Mucosa of descending colon (tissue), 3 donors: Measurements from ENCODE around the gene CTSA. TPM values are rescaled to one million over a fixed set of nuclear protein-coding genes. Genes with fewer than 3 reads are reported as not detected.
A peak's percentile ranks its signal among the peaks of the same experiment; 100 is the strongest.

Source experiments
- ATAC-seq: fragments of 200-7000 bp; cut with Tn5 transposase; one replicate; pipeline ENCODE4 v1.9.1; 2020; ENCODE audit warnings: mild to moderate bottlenecking, moderate library complexity
- DNase-seq, 3 donors: peaks; one replicate each; pipeline ENCODE4 v3.0.0-alpha.2; 2020
- H3K36me3 ChIP-seq: fragments of 200-600 bp; one replicate; pipeline ENCODE4 v1.8.0; 2021; ENCODE audit warnings: low read depth, mild to moderate bottlenecking
- H3K4me1 ChIP-seq: fragments of 200-600 bp; one replicate; pipeline ENCODE4 v1.8.0; 2021; ENCODE audit warnings: low read depth, mild to moderate bottlenecking
- H3K4me3 ChIP-seq: fragments of 200-600 bp; one replicate; pipeline ENCODE4 v1.8.0; 2021; ENCODE audit warnings: mild to moderate bottlenecking
- H3K9me3 ChIP-seq: fragments of 200-600 bp; one replicate; pipeline ENCODE4 v1.8.0; 2021; ENCODE audit warnings: mild to moderate bottlenecking
- intact Hi-C, 2 donors: fragments of 100-400 bp; cut with DNase I in 1 of 2; cut with micrococcal nuclease in 1 of 2; formaldehyde crosslinking; loops; one replicate each; pipeline versions ENCODE4 v1.11.0 to v1.11.1; 2022; cut with DNase I, micrococcal nuclease
- total RNA-seq, 3 donors: library from RNA; stranded (reverse); fragmentation: NEBNext Ultra II Directional in 2 of 3; extraction: Animal tissue kit (Norgen Biotek cat#: 25700) in 2 of 3; gene quantifications; one replicate each; pipeline versions ENCODE4 v1.2.1 to v1.2.4, GENCODE V29; 2021 to 2023
- TF ChIP-seq, protein P1 (sequence below): fragments of 200-600 bp; IDR thresholded peaks from one replicate; pipeline ENCODE4 v1.8.0; 2022; ENCODE audit warnings: antibody characterized with exemption, mild to moderate bottlenecking
- donor health status: DM: no; HTN: no; CAD: no; lungs with moderate emphysema.
- donor health status: DM: no; HTN: no; CAD: no.
- donor health status: DM: no; HTN: yes; CAD: no.

CTSA gene
- total RNA-seq, 3 donors from 2014 or later = 292 to 542 (median 436) TPM

DNA sequence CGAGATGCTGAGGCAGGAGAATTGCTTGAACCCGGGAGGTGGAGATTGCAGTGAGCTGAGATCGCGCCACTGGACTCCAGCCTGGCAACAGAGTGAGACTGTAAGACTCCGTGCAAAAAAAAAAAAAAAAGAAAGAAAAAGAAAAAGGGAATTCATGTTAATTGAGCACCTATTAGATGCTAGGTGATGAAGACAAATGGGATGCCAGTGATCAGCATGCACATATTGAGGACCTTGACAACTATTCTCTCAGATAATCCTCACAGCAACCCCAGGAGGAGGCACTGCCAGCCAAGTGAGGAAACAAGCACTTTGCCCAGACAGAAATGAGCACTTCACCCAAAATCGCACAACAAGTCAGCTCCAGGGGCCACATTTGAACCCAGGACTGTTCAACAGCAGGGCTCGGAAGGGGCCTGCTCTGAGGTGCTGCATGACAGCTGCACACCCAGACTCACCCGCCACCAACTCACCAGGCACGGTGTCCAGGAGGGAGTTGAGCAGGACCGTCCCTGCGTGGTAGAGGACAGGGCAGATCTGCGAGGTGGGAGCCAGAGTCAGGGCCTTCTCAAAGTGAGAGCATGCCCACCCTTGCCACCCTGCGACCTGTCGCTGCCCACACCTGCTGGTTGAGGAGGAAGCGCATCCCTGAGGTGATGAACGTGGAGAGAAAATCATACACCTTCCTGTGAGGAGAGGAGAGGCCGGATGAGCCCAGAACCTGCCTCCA lies 16.2 kb downstream of the CTSA start:
- DNase-seq (no peak), ATAC-seq (no peak)
- H3K36me3 ChIP-seq = no peaks in the 10 kb centered on the region
- TF ChIP-seq, protein P1, sequence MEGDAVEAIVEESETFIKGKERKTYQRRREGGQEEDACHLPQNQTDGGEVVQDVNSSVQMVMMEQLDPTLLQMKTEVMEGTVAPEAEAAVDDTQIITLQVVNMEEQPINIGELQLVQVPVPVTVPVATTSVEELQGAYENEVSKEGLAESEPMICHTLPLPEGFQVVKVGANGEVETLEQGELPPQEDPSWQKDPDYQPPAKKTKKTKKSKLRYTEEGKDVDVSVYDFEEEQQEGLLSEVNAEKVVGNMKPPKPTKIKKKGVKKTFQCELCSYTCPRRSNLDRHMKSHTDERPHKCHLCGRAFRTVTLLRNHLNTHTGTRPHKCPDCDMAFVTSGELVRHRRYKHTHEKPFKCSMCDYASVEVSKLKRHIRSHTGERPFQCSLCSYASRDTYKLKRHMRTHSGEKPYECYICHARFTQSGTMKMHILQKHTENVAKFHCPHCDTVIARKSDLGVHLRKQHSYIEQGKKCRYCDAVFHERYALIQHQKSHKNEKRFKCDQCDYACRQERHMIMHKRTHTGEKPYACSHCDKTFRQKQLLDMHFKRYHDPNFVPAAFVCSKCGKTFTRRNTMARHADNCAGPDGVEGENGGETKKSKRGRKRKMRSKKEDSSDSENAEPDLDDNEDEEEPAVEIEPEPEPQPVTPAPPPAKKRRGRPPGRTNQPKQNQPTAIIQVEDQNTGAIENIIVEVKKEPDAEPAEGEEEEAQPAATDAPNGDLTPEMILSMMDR = no peak
- intact Hi-C loops = no loop called here
- H3K4me1 ChIP-seq = peaks cover 11% of the 10 kb centered on the region
- no peaks in the 10 kb centered on the region for H3K9me3 ChIP-seq
- no peak overlapping the region for H3K4me3 ChIP-seq

DNA sequence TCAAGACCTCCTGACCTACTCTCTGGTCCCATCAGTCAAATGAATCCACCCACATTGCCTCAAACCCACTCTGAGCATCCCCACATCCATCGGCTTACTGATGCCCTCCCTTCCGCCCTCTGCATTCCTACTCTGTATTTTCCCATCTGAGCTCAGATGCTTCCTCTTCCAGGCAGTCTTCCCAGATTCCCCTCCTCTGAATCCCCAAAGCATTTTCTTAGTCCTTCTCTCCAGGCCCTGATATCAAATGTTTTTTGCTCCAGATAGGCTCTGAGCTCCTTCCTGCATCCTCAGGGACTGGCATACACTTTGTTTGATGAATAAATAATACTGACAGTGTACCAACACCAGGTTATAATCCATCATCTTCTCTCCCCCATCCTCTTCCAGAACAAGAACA lies 16.9 kb downstream of the CTSA start:
- H3K9me3 ChIP-seq = no peaks in the 10 kb centered on the region
- peaks cover 15% of the 10 kb centered on the region for H3K4me1 ChIP-seq
- intact Hi-C loops = no loop called here
- TF ChIP-seq, protein P1 = no peak
- H3K36me3 ChIP-seq = no peaks in the 10 kb centered on the region
- ATAC-seq = no peak
- no peak overlapping the region for H3K4me3 ChIP-seq
- no peak for DNase-seq

DNA sequence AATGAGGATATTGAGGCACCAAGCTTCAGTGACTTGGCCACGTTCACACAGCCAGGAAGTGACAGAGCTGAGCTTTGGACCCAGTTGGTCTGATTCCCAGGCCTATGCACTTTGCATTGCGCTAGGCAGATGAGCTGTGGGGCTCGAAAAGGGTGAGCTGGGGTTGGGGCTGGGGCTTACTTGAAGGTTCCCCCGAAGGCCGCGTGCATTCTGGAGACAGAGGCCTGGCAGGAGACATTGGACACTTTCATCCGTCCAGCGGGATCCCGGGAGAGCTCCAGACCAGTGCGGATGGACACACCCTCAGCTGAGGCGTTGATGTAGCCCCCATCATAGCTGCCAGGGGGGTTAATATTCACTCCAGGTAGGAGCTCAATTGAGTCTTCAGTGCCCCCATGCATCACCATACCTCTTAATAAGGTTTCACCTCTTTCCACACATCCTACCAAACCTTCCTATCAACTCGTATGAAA lies 18.2 kb downstream of the CTSA start:
- intact Hi-C loops = no loop called here
- TF ChIP-seq, protein P1 = no peak
- no peak for ATAC-seq
- no peak for DNase-seq
- no peak overlapping the region for H3K4me3 ChIP-seq
- no peaks in the 10 kb centered on the region for H3K9me3 ChIP-seq
- no peaks in the 10 kb centered on the region for H3K36me3 ChIP-seq
- H3K4me1 ChIP-seq = peaks cover 15% of the 10 kb centered on the region

DNA sequence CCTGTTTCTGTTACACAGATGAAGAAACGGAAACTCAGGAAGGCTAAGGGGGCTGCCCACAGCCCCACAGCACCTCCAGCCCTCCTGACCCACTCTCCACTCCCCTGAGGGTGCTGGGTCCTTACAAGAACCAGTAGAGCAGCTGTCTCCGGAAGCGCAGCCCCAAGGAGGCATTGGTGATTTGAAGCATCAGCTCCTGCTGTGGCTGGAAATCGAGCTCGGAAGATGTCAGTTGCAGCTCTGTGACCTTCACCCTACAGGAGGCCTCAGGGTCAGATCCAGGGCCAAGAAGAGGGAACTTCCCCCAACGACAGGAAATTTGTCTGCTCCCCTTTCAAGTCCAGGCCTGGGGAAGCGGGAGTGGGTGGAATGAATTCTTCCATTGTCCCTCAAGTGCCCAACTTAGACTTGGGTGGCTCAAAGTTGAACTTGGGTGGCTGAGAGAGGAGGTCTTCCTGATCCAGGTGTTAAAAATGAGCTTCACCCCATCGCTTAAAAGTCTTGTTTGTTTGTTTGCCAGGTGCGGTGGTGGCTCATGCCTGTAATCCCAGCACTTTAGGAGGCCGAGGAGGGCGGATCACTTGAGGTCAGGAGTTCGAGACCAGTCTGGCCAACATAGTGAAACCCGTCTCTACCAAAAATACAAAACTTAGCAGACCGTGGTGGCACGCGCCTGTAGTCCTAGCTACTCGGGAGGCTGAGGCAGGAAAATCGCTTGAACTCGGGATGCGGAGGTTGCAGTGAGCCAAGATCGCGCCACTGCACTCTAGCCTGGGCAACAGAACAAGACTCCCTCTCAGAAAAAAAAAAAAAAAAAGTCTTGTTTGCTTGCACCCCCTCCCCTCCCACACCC lies 18.9 kb downstream of the CTSA start:
- Histone ChIP-seq H3K36me3 (no peaks in the 10 kb centered on the region), H3K4me3 (no peak overlapping the region), H3K4me1 (peaks cover 19% of the 10 kb centered on the region), H3K9me3 (no peaks in the 10 kb centered on the region)
- TF ChIP-seq, protein P1 = no peak
- ATAC-seq = no peak
- intact Hi-C loops = no loop called here
- no peak for DNase-seq

DNA sequence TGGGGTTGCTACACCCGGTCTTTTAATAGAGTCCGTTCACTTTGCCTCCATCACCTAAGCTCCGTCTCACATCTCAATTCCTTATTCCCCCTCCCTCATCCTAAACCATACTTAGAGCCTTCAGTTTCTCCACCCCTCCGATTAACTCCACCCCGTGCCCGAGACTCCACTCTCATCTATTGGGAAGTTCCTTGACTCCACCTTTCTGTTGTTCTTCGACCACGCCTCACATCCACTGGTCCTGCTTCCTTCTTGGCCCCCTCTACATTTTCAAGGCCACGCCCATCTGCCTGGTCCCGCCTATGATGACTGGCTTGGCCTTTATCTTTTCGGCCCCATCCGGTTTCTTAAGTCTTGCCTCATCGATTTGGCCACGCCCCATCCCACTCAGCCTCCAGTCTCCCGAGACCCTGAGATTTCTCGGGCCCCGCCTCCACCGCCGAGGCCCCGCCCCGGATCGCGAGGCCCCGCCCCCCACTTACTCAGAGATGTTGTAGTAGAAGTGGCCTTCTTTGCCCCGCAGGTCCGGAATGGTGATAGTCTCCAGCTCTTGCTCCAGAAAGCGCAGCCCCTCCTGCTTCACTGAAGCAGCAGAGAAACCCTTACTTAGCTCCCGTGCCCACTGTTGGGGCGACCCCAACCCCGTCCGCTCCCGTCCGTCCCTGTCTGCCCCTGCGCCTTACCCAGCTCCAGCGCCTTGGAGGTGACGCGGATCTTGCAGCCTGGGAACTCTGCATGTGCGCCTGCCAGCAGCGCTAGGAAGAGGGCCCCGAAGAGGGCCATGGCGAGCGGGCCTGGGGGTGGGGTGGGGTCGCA lies 19.7 kb downstream of the CTSA start:
- no peaks in the 10 kb centered on the region for H3K36me3 ChIP-seq
- no peak overlapping the region for H3K4me3 ChIP-seq
- DNase-seq = peak; percentile 97 to 98 (median 97)
- TF ChIP-seq, protein P1 = no peak
- intact Hi-C loops = no loop called here
- H3K4me1 ChIP-seq = peaks cover 19% of the 10 kb centered on the region
- H3K9me3 ChIP-seq = no peaks in the 10 kb centered on the region
- peak; percentile 91 for ATAC-seq
